C4-2B (cell line): Measurements from ENCODE around the gene SLC22A17.

ENCODE experiments used
- CTCF ChIP-seq: fragments of 450-650 bp; conservative IDR thresholded peaks from 2 replicates; pipeline ENCODE4 v1.5.1; 2017; ENCODE audit warnings: mild to moderate bottlenecking
- ZFX ChIP-seq: fragments of 450-650 bp; IDR thresholded peaks from 2 replicates; pipeline ENCODE4 v1.6.1; 2017

DNA sequence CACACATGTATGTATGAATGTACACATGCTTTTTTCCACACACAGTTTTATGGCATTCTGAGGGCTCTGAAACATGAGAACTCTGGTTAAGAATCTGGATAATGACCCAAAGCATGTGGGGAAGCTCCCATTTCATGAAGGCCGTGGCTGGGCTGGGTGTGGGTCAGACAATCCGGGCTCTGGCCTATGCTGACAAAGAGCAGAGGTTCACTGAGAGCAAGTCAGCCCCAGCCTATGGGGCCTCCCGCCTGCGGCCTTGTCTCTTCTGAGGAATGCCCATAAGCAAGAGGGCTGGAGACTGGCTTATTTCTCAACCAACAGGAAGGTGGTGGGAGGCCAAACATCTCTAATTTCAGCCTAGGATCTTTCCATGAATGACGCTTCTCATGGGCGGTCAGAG lies 46.9 kb upstream of the SLC22A17 start:
- no peak for TF ChIP-seq CTCF
- TF ChIP-seq ZFX: no peak
